HepG2 (cell line): ENCODE measurements around the gene SPG7. TPM values are rescaled to one million over a fixed set of nuclear protein-coding genes. Genes with fewer than 3 reads are reported as not detected.

Source experiments
- ASH2L ChIP-seq: fragments of 300-600, 200-600 bp; sonication (generic); IDR thresholded peaks from 2 replicates; pipeline ENCODE4 v1.7.0; 2017; ENCODE audit warnings: low read depth, mild to moderate bottlenecking, moderate library complexity, mixed read lengths, low read length; ENCODE audit not compliant: insufficient read length
- FIP1L1 ChIP-seq: fragments of 200-400 bp; formaldehyde crosslinking; IDR thresholded peaks from 2 replicates; pipeline ENCODE4 v1.6.1; 2018; ENCODE audit warnings: low read depth, mild to moderate bottlenecking, low read length, moderate library complexity, borderline replicate concordance; ENCODE audit not compliant: insufficient read depth
- GATAD2A ChIP-seq: IDR thresholded peaks from 2 replicates; pipeline ENCODE4 v1.6.1; 2016
- IRX3 ChIP-seq: sonication (generic); formaldehyde crosslinking; IDR thresholded peaks from 2 replicates; pipeline ENCODE4 v1.8.1; 2023; ENCODE audit warnings: mild to moderate bottlenecking, low read depth, missing genetic modification reagents, borderline replicate concordance
- POLR2AphosphoS2 ChIP-seq: IDR thresholded peaks from 2 replicates; pipeline ENCODE4 v1.6.1; 2011; ENCODE audit warnings: low read depth, low read length, improper control_type of control experiment
- SP4 ChIP-seq: sonication (generic); formaldehyde crosslinking; IDR thresholded peaks from 2 replicates; pipeline ENCODE4 v1.8.1; 2023; ENCODE audit warnings: mild to moderate bottlenecking, missing genetic modification reagents
- ZBTB42 ChIP-seq: sonication (generic); formaldehyde crosslinking; IDR thresholded peaks from 2 replicates; pipeline ENCODE4 v1.5.0; 2020; ENCODE audit warnings: mild to moderate bottlenecking, missing genetic modification reagents
- ZNF296 ChIP-seq: sonication (generic); formaldehyde crosslinking; conservative IDR thresholded peaks from 2 replicates; pipeline ENCODE4 v1.5.0; 2020; ENCODE audit warnings: mild to moderate bottlenecking, missing genetic modification reagents
- ZNF562 ChIP-seq: sonication (generic); formaldehyde crosslinking; IDR thresholded peaks from 2 replicates; pipeline ENCODE4 v1.8.0; 2022; ENCODE audit warnings: missing genetic modification reagents, borderline replicate concordance
- ZNF569 ChIP-seq: sonication (generic); formaldehyde crosslinking; IDR thresholded peaks from 2 replicates; pipeline ENCODE4 v1.5.0; 2020; ENCODE audit warnings: mild to moderate bottlenecking, missing genetic modification reagents, moderate library complexity, borderline replicate concordance
- ZNF570 ChIP-seq: sonication (generic); formaldehyde crosslinking; IDR thresholded peaks from 2 replicates; pipeline ENCODE4 v1.4.0; 2020; ENCODE audit warnings: mild to moderate bottlenecking, missing genetic modification reagents, borderline replicate concordance
- ZNF598 ChIP-seq: sonication (generic); formaldehyde crosslinking; IDR thresholded peaks from 2 replicates; pipeline ENCODE4 v1.5.1; 2020; ENCODE audit warnings: mild to moderate bottlenecking, missing genetic modification reagents, borderline replicate concordance
- ZNF670 ChIP-seq: sonication (generic); formaldehyde crosslinking; IDR thresholded peaks from 2 replicates; pipeline ENCODE4 v1.8.0; 2022; ENCODE audit warnings: mild to moderate bottlenecking, missing genetic modification reagents, borderline replicate concordance
- ZNF891 ChIP-seq: sonication (generic); formaldehyde crosslinking; IDR thresholded peaks from 2 replicates; pipeline ENCODE4 v1.5.0; 2020; ENCODE audit warnings: mild to moderate bottlenecking, missing genetic modification reagents
- polyA plus RNA-seq, 8 experiments: library from polyadenylated mRNA; depleted of rRNA in 3 of 8; stranded (reverse) in 7 of 8; unstranded in 1 of 8; fragments of >200 nt; fragmentation: Illumina TruSeq in 4 of 8; extraction: Trizol in 4 of 8; gene quantifications; 2 replicates each; pipeline versions ENCODE4 v1.2.1 to v1.2.3, GENCODE V29; 2011 to 2016; ENCODE audit warnings: low read depth in 4 of 8, missing spikeins in 1 of 8, mixed read lengths in 1 of 8; ENCODE audit not compliant: insufficient read depth in 1 of 8
- total RNA-seq, 5 experiments: library from RNA; depleted of rRNA; stranded (reverse); fragments of >200 nt; fragmentation: Illumina TruSeq; extraction: Trizol; gene quantifications; 2 replicates each; pipeline ENCODE4 v1.2.3, GENCODE V29; 2016; ENCODE audit warnings: low read depth in 1 of 5
- TF ChIP-seq, protein P1 (sequence below): IDR thresholded peaks from 2 replicates; pipeline ENCODE4 v1.6.1; 2016; ENCODE audit warnings: missing compliant biosample characterization, missing genetic modification reagents, borderline replicate concordance
- TF ChIP-seq, protein P2 (sequence below): sonication (generic); formaldehyde crosslinking; IDR thresholded peaks from 2 replicates; pipeline ENCODE4 v1.4.0; 2020; ENCODE audit warnings: missing genetic modification reagents, borderline replicate concordance
- TF ChIP-seq, protein P3 (sequence below): sonication (generic); formaldehyde crosslinking; IDR thresholded peaks from 2 replicates; pipeline ENCODE4 v1.8.1; 2022; ENCODE audit warnings: low read depth, mild to moderate bottlenecking, missing genetic modification reagents
- TF ChIP-seq, protein P4 (sequence below): sonication (generic); formaldehyde crosslinking; IDR thresholded peaks from 2 replicates; pipeline ENCODE4 v1.4.0; 2020; ENCODE audit warnings: missing genetic modification reagents, mild to moderate bottlenecking, borderline replicate concordance

SPG7 gene
- total and polyA plus RNA-seq, 2 of the 13 experiments (the other 11 are each of a cell fraction or from before 2014, with no cell fraction given) = 66.0 to 136 TPM

DNA sequence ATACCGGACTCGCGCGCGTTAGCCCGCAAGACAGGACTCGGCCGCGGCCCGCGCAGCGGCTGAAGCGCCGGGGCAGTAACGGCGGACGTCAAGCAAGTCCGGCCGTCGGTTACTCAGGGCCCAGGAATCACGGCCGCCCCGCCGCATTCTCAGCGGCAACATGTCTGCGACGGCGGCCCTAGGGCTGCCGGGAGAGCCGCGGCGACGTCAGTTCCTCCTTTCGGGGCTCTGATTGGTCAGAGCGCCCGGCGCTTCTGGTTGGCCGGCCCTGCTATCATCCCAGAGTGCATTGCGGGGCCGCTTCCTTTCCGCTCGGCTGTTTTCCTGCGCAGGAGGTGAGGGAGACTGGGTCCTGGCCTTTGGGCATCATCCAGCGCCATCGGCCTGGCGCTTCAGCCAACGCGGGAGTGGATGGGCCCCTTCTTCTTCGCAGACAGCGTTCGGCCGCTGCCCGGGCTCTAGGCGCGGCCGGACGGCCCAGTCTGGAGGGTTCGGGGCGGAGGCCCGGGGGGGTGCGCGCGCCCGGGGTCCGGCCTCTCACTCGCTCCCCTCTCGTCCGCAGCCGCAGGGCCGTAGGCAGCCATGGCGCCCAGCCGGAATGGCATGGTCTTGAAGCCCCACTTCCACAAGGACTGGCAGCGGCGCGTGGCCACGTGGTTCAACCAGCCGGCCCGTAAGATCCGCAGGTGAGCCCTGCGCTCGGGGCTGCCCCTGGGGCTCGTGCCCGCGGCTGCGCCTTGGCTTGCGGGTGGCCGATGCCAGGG, 52.4 kb downstream of the SPG7 start, which contains the start of gene RPL13 (continued):
- TF ChIP-seq ZNF670 (CRISPR knock-in tag) (no peak; the same call in 1 of the 2 replicates), ZNF570 (CRISPR knock-in tag) (no peak; the same call in 1 of the 2 replicates), ZNF598 (CRISPR knock-in tag) (peak; percentile 73; the same call in 1 of the 2 replicates), FIP1L1 (0 out of 2 replicates have a peak, but pooled peaks have one; percentile 69), ZNF891 (CRISPR knock-in tag) (peak; percentile 75), ZNF296 (CRISPR knock-in tag) (no peak), SP4 (CRISPR knock-in tag) (0 out of 2 replicates have a peak, but pooled peaks have one; percentile 0), ZNF569 (peak; percentile 91; the same call in 1 of the 2 replicates), POLR2AphosphoS2 (peak; percentile 95; the same call in 1 of the 2 replicates), IRX3 (CRISPR knock-in tag) (peak; percentile 86; the same call in 1 of the 2 replicates), ASH2L (peak; percentile 95), ZNF562 (no peak), GATAD2A (CRISPR knock-in tag) (peak; percentile 41; the same call in 1 of the 2 replicates), ZBTB42 (CRISPR knock-in tag) (peak; percentile 92)
- TF ChIP-seq, protein P1, sequence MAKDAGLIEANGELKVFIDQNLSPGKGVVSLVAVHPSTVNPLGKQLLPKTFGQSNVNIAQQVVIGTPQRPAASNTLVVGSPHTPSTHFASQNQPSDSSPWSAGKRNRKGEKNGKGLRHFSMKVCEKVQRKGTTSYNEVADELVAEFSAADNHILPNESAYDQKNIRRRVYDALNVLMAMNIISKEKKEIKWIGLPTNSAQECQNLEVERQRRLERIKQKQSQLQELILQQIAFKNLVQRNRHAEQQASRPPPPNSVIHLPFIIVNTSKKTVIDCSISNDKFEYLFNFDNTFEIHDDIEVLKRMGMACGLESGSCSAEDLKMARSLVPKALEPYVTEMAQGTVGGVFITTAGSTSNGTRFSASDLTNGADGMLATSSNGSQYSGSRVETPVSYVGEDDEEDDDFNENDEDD (CRISPR knock-in tag) = peak; percentile 69; the same call in 1 of the 2 replicates
- TF ChIP-seq, protein P2, sequence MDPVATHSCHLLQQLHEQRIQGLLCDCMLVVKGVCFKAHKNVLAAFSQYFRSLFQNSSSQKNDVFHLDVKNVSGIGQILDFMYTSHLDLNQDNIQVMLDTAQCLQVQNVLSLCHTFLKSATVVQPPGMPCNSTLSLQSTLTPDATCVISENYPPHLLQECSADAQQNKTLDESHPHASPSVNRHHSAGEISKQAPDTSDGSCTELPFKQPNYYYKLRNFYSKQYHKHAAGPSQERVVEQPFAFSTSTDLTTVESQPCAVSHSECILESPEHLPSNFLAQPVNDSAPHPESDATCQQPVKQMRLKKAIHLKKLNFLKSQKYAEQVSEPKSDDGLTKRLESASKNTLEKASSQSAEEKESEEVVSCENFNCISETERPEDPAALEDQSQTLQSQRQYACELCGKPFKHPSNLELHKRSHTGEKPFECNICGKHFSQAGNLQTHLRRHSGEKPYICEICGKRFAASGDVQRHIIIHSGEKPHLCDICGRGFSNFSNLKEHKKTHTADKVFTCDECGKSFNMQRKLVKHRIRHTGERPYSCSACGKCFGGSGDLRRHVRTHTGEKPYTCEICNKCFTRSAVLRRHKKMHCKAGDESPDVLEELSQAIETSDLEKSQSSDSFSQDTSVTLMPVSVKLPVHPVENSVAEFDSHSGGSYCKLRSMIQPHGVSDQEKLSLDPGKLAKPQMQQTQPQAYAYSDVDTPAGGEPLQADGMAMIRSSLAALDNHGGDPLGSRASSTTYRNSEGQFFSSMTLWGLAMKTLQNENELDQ (CRISPR knock-in tag) = peak; percentile 67; the same call in 1 of the 2 replicates
- TF ChIP-seq, protein P3, sequence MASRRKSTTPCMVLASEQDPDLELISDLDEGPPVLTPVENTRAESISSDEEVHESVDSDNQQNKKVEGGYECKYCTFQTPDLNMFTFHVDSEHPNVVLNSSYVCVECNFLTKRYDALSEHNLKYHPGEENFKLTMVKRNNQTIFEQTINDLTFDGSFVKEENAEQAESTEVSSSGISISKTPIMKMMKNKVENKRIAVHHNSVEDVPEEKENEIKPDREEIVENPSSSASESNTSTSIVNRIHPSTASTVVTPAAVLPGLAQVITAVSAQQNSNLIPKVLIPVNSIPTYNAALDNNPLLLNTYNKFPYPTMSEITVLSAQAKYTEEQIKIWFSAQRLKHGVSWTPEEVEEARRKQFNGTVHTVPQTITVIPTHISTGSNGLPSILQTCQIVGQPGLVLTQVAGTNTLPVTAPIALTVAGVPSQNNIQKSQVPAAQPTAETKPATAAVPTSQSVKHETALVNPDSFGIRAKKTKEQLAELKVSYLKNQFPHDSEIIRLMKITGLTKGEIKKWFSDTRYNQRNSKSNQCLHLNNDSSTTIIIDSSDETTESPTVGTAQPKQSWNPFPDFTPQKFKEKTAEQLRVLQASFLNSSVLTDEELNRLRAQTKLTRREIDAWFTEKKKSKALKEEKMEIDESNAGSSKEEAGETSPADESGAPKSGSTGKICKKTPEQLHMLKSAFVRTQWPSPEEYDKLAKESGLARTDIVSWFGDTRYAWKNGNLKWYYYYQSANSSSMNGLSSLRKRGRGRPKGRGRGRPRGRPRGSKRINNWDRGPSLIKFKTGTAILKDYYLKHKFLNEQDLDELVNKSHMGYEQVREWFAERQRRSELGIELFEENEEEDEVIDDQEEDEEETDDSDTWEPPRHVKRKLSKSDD (CRISPR knock-in tag) = peak; percentile 49; the same call in 1 of the 2 replicates
- TF ChIP-seq, protein P4, sequence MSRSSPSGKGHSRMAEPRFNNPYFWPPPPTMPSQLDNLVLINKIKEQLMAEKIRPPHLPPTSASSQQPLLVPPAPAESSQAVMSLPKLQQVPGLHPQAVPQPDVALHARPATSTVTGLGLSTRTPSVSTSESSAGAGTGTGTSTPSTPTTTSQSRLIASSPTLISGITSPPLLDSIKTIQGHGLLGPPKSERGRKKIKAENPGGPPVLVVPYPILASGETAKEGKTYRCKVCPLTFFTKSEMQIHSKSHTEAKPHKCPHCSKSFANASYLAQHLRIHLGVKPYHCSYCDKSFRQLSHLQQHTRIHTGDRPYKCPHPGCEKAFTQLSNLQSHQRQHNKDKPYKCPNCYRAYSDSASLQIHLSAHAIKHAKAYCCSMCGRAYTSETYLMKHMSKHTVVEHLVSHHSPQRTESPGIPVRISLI (CRISPR knock-in tag) = peak; percentile 53; the same call in 1 of the 2 replicates
